Activated T-helper 2 cell treated with anti-CD3 and anti-CD28 coated beads, Interferon-gamma antibody, Interleukin-2, Interleukin-4, amounts not matched to agents 10 μg/mL and 5 μg/mL and 100 μg/mL, durations not matched to agents 14 hours and 24 hours and 36 hours (primary cell): Measurements from ENCODE around the gene FLII. TPM values are rescaled to one million over a fixed set of nuclear protein-coding genes. Genes with fewer than 3 reads are reported as not detected.
A peak's percentile ranks its signal among the peaks of the same experiment; 100 is the strongest.
"Not testable (repeated sequence)": the region's sequence is repeated elsewhere in the genome, so short reads cannot be mapped to it uniquely, and the experiment has no call there.

Source experiments
- DNase-seq: peaks from one replicate; pipeline ENCODE4 v3.0.0; 2021; ENCODE audit warnings: low spot score
- H3K27ac Mint-ChIP-seq: one replicate; pipeline ENCODE4 v1.8.0; 2021; ENCODE audit warnings: mixed read lengths
- H3K27me3 Mint-ChIP-seq: one replicate; pipeline ENCODE4 v1.8.0; 2021; ENCODE audit warnings: low read depth, mixed read lengths
- H3K36me3 Mint-ChIP-seq: one replicate; pipeline ENCODE4 v1.8.0; 2021; ENCODE audit warnings: low read depth, mixed read lengths
- H3K4me1 Mint-ChIP-seq: one replicate; pipeline ENCODE4 v1.8.0; 2021; ENCODE audit warnings: low read depth, mixed read lengths
- H3K4me3 Mint-ChIP-seq: one replicate; pipeline ENCODE4 v1.8.0; 2021; ENCODE audit warnings: low read depth, mild to moderate bottlenecking, moderate library complexity, mixed read lengths
- H3K9me3 Mint-ChIP-seq: one replicate; pipeline ENCODE4 v1.8.0; 2021; ENCODE audit warnings: mixed read lengths
- intact Hi-C: fragments of 100-400 bp; cut with micrococcal nuclease; formaldehyde crosslinking; loops from one replicate; pipeline ENCODE4 v1.15.1; 2023
- total RNA-seq: library from RNA; stranded (reverse); gene quantifications from 2 replicates; pipeline ENCODE4 v1.2.3, GENCODE V29; 2022

FLII gene
- total RNA-seq, 1 donor from 2014 or later: 340 TPM

GRCh38 chr17:18217412-18218015 lies 41.0 kb downstream of the FLII start:
- intact Hi-C loops: loop anchor here (2.0 kb wide), 1 partner anchor 77 kb away; no protein-coding TSS in a partner anchor

DNA sequence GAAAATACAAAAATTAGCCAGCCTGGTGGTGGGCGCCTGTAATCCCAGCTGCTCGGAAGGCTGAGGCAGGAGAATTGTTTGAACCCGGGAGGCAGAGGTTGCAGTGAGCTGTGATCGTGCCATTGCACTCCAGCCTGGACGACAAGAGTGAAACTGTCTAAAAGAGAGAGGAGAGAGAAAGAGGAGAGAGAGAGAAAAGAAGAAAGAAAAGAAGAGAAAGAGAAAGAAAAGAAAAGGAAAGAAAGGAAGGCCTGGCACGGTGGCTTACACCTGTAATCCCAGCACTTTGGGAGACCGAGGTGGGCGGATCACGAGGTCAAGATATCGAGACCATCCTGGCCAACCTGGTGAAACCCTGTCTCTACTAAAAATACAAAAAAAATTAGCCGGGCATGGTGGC lies 41.6 kb downstream of the FLII start:
- intact Hi-C loops: loop anchor here (2.0 kb wide), 1 partner anchor 76 kb away; no protein-coding TSS in a partner anchor
- not testable (repeated sequence) for H3K27ac Mint-ChIP-seq, DNase-seq, H3K4me1 Mint-ChIP-seq, H3K9me3 Mint-ChIP-seq, H3K4me3 Mint-ChIP-seq, H3K36me3 Mint-ChIP-seq, H3K27me3 Mint-ChIP-seq

More at GRCh38 chr17:18217412-18218015, 41.0 kb downstream of the FLII start:
- peak; percentile 65 for DNase-seq
- Mint-ChIP-seq H3K27me3 (no peaks in the 10 kb centered on the region), H3K9me3 (no peaks in the 10 kb centered on the region), H3K4me1 (no peaks in the 10 kb centered on the region), H3K36me3 (no peaks in the 10 kb centered on the region), H3K27ac (no peak overlapping the region), H3K4me3 (no peak overlapping the region)

DNA sequence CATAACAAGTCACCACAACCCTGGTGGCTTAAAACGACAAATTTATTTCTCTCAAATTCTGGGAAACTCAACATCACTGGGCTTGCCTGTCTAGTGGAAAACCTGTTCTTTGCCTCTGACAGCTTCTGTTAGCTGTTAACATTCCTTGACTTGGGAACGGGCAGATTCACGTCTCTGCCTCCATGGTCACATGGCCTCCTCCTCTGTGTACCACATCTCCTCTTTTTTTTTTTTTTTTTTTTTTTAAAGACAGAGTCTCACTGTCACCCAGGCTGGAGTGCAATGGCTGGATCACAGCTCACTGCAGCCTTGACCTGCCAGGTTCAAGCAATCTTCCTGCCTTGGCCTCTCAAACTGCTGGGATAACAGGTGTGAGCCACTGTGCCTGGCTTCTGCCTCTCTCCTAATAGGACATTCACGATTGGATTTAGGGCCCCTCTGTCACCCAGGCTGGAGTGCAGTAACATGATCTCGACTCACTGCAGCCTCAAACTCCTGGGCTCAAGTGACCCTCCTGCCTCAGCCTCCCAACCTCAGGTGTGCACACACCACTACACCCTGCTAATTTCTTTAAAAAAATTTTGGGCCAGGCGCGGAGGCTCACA lies 44.8 kb downstream of the FLII start:
- intact Hi-C loops: no loop called here
- Mint-ChIP-seq H3K4me3 (no peak overlapping the region), H3K9me3 (no peaks in the 10 kb centered on the region), H3K27me3 (no peaks in the 10 kb centered on the region), H3K27ac (no peak overlapping the region), H3K4me1 (no peaks in the 10 kb centered on the region), H3K36me3 (peaks cover 17% of the 10 kb centered on the region)
- DNase-seq: no peak

DNA sequence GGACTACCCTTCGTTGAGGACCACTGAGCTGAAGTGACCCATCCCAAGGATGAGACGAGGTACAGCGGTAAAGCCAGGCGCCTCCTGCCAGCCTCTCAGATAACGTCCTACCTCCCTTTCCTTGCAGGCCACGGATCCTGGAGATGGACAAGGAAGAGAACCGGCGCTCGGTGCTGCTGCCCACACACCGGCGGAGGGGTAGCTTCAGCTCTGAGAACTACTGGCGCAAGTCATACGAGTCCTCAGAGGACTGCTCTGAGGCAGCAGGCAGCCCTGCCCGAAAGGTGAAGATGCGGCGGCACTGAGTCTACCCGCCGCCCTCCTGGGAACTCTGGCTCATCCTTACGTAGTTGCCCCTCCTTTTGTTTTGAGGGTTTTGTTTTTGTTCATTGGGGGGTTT lies 50.4 kb downstream of the FLII start:
- Mint-ChIP-seq H3K36me3 (peaks cover 49% of the 10 kb centered on the region), H3K27ac (no peak overlapping the region), H3K4me1 (no peaks in the 10 kb centered on the region), H3K27me3 (no peaks in the 10 kb centered on the region), H3K4me3 (no peak overlapping the region), H3K9me3 (no peaks in the 10 kb centered on the region)
- no peak for DNase-seq
- intact Hi-C loops: no loop called here

DNA sequence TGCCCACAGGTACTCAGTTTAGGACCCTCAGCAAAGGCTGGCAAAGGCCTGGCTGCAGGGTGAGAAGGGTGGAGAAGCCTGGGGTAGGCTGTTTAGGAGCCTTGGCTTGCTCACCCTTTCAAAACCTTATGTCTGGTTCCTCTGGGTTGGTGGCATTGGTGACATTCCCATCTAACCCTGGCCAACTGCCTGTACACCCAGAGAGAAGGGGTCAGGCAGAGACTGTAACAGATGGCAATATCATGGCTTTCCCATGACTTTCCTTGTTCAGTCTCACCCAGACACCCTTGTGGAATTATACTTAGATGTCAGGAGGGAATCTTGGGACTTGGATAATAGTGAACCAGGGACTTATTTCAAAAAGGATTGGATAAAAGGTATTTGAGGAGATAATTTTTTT lies 51.6 kb downstream of the FLII start:
- DNase-seq: no peak
- no peaks in the 10 kb centered on the region for H3K9me3 Mint-ChIP-seq
- H3K36me3 Mint-ChIP-seq: peaks cover 54% of the 10 kb centered on the region
- no peak overlapping the region for H3K4me3 Mint-ChIP-seq
- no peaks in the 10 kb centered on the region for H3K4me1 Mint-ChIP-seq
- intact Hi-C loops: no loop called here
- no peak overlapping the region for H3K27ac Mint-ChIP-seq
- no peaks in the 10 kb centered on the region for H3K27me3 Mint-ChIP-seq

GRCh38 chr17:18205861-18206260 lies 52.7 kb downstream of the FLII start:
- no peak for DNase-seq
- H3K27me3 Mint-ChIP-seq: no peaks in the 10 kb centered on the region
- H3K4me3 Mint-ChIP-seq: no peak overlapping the region
- no peak overlapping the region for H3K27ac Mint-ChIP-seq
- H3K4me1 Mint-ChIP-seq: no peaks in the 10 kb centered on the region
- H3K9me3 Mint-ChIP-seq: no peaks in the 10 kb centered on the region
- H3K36me3 Mint-ChIP-seq: peaks cover 58% of the 10 kb centered on the region
- intact Hi-C loops: no loop called here

GRCh38 chr17:18203308-18203707 lies 55.2 kb downstream of the FLII start:
- Mint-ChIP-seq H3K27me3 (no peaks in the 10 kb centered on the region), H3K36me3 (peaks cover 57% of the 10 kb centered on the region), H3K27ac (no peak overlapping the region), H3K9me3 (no peaks in the 10 kb centered on the region), H3K4me3 (no peak overlapping the region), H3K4me1 (peaks cover 2% of the 10 kb centered on the region)
- intact Hi-C loops: no loop called here
- DNase-seq: no peak

DNA sequence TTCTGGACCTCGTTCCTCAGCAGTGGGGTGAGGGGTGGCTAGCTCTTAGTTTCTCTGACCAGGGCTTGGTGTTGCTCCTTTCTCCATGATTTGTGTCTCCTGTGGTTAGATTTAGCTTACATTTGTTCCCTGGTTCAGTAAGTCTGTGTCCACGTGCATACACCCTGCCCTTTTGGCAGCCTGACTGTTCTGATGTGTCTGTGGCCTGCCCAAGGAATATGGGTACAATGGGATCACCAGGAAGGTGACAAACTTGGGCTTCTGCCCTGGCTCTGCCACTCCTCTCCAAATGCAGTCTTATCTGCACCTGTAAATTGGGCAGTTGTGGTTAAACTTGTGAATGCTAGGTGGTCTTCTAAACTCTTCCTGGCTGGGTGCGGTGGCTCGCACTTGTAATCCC lies 57.4 kb downstream of the FLII start:
- intact Hi-C loops: no loop called here
- peaks cover 59% of the 10 kb centered on the region for H3K36me3 Mint-ChIP-seq

GRCh38 chr17:18198530-18198929 lies 60.0 kb downstream of the FLII start:
- Mint-ChIP-seq H3K27me3 (no peaks in the 10 kb centered on the region), H3K36me3 (peaks cover 76% of the 10 kb centered on the region), H3K4me3 (no peak overlapping the region), H3K4me1 (peaks cover 9% of the 10 kb centered on the region), H3K27ac (no peak overlapping the region), H3K9me3 (no peaks in the 10 kb centered on the region)
- intact Hi-C loops: no loop called here
- DNase-seq: no peak

More for the DNA sequence above, 57.4 kb downstream of the FLII start:
- H3K27me3 Mint-ChIP-seq: no peaks in the 10 kb centered on the region
- H3K9me3 Mint-ChIP-seq: no peaks in the 10 kb centered on the region
- H3K27ac Mint-ChIP-seq: no peak overlapping the region
- H3K4me1 Mint-ChIP-seq: peaks cover 4% of the 10 kb centered on the region
- H3K4me3 Mint-ChIP-seq: no peak overlapping the region
- DNase-seq: no peak

DNA sequence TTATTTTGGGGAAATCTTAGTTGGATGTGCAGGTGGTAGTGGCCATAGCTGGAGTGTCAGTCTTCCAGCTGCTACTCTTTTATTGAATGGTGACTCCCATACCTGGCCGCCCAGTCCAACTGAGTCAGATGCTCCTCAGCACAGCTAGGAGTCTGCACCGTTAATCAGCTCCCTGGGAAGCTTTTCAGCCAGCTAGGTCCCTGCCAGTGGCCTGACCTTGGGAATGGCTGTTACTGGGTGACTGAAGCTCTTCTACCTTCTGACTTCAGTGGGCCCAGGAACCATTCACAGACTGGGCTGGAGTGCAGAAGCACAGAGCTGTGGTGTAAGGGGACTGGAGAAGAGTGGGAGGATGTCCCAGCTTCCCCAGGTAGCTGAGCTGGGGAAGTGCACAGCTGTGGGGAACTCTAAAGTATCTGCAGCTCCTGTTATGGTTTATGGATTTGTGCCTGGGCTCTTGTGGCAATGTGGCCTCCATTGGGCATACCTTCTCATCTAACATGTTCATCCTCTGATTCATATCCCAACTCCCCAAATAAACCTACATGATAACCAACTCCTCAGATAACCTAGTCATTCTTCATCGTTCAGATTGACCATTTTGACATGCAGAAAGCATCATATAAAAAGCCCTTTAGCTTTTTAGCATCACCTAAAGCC lies 60.9 kb downstream of the FLII start:
- no peak overlapping the region for H3K4me3 Mint-ChIP-seq
- intact Hi-C loops: no loop called here
- no peaks in the 10 kb centered on the region for H3K27me3 Mint-ChIP-seq
- H3K4me1 Mint-ChIP-seq: peaks cover 11% of the 10 kb centered on the region
- H3K9me3 Mint-ChIP-seq: no peaks in the 10 kb centered on the region
- H3K27ac Mint-ChIP-seq: no peak overlapping the region
- no peak for DNase-seq
- peaks cover 74% of the 10 kb centered on the region for H3K36me3 Mint-ChIP-seq

DNA sequence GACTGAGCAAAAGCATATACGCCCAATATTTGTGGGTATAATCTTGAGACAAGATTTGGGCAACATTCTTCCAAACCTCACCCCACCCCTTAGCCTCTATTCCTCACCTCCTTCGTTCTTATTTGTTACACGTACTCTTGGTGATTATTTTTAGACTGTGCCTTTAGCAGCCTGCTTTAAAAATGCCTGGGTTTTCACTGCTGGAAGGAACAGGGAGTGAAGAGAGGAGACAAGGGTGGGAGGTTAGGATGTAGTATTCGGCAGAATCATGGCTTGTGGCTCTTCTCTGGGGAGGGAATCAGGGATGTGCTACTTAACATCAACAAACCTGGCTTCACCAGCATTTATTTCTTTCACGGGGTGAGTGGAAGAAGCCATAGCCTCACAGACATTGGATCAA lies 63.3 kb downstream of the FLII start:
- H3K9me3 Mint-ChIP-seq: no peaks in the 10 kb centered on the region
- intact Hi-C loops: no loop called here
- H3K36me3 Mint-ChIP-seq: peaks cover 72% of the 10 kb centered on the region
- H3K4me1 Mint-ChIP-seq: peaks cover 21% of the 10 kb centered on the region
- DNase-seq: no peak
- H3K4me3 Mint-ChIP-seq: no peak overlapping the region
- no peaks in the 10 kb centered on the region for H3K27me3 Mint-ChIP-seq
- H3K27ac Mint-ChIP-seq: no peak overlapping the region
